ENCODE measurements around the gene SAAL1. TPM values are rescaled to one million over a fixed set of nuclear protein-coding genes. Genes with fewer than 3 reads are reported as not detected.
A peak's percentile ranks its signal among the peaks of the same experiment; 100 is the strongest.
"Not testable (repeated sequence)": the region's sequence is repeated elsewhere in the genome, so short reads cannot be mapped to it uniquely, and the experiment has no call there.

SAAL1 gene
- total RNA-seq: 10 to 100 TPM; 36.4 to 37.0 TPM

DNA sequence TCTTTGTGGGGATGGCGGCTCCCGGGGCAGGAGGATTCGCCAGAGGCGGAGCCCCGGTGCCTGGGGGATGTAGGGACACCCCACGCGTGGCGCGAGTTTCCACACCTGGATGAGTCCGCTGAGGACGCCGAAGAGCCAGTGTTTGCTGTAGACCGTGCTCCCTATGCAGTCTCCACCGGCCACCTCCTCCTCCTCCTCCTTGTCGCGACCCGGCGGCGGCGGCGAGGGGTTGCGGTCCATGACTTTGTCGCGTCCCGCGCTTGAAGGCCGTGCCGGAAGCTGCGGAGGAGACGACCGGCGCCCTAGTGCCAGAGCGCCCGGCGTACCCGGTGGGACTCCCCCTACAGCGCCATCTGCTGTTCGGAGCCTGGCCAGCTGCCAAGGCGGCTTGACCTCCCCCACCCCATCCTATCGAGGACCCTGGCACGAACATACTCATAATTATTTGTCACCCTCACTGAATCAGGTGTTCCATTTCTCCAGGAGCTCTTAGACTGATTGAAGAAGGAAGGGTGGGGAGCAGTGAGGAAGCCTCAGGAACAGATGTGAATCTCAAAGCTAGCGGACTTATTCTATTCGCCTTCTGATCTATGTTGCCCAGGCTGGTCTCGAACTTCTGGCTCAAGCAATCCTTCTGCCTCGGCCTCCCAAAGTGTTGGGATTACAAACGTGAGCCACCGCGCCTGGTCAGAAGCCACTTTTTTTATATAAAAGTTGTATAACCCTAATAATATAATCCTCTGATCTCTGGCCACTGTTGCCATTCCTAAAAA is at the start of gene SAAL1:
Gene SAAL1 (minus strand): TSS at position 281 of the 773 bp plus-strand sequence. CDS start 41 bp downstream, at position 240.
- H3K27ac Mint-ChIP-seq: peak within 1 kb of the TSS; percentile 83
- H3K36me3 Mint-ChIP-seq (ENCODE audit: low read depth): peaks cover 20% of the 10 kb centered on the region
- H3K27me3 Mint-ChIP-seq (ENCODE audit: low read depth): no peaks in the 10 kb centered on the region
- peak; percentile 93 for DNase-seq
- H3K4me3 Mint-ChIP-seq: peak within 1 kb of the TSS; percentile 90
- CTCF ChIA-PET: interaction anchor here (0.6 to 5.8 kb wide), 15 partner anchors 10 to 430 kb away, joined by 3 to 43 read pairs (median 4); no protein-coding TSS in a partner anchor
- no peaks in the 10 kb centered on the region for H3K9me3 Mint-ChIP-seq
- intact Hi-C loops (cut with micrococcal nuclease): loop anchor here (1.0 to 10.0 kb wide), 6 partner anchors 93 to 1139 kb away; partner anchors contain the start of genes E2F8, GTF2H1, HPS5 and SERGEF
- H3K4me1 Mint-ChIP-seq (ENCODE audit: low read depth): peaks cover 34% of the 10 kb centered on the region

- CTCF ChIA-PET: interaction anchor here (1.4 kb wide), 1 partner anchor 36 kb away, joined by 4 read pairs; no protein-coding TSS in a partner anchor
- no peaks in the 10 kb centered on the region for H3K36me3 Mint-ChIP-seq (ENCODE audit: low read depth)
- intact Hi-C loops (cut with micrococcal nuclease): no loop called here
- DNase-seq: no peak
- no peaks in the 10 kb centered on the region for H3K4me1 Mint-ChIP-seq (ENCODE audit: low read depth)
- peaks cover 13% of the 10 kb centered on the region for H3K27me3 Mint-ChIP-seq (ENCODE audit: low read depth)
- H3K9me3 Mint-ChIP-seq: no peaks in the 10 kb centered on the region
- no peak overlapping the region for H3K27ac Mint-ChIP-seq
- H3K4me3 Mint-ChIP-seq: no peak overlapping the region
These were observed 45.7 kb upstream of the SAAL1 start for GRCh38 chr11:18151581-18151980.

- H3K27ac Mint-ChIP-seq: no peak overlapping the region
- H3K9me3 Mint-ChIP-seq: no peaks in the 10 kb centered on the region
- H3K27me3 Mint-ChIP-seq (ENCODE audit: low read depth): peaks cover 23% of the 10 kb centered on the region
- CTCF ChIA-PET: interaction anchor here (1.0 kb wide), 1 partner anchor 31 kb away, joined by 3 read pairs; no protein-coding TSS in a partner anchor
- H3K4me3 Mint-ChIP-seq: no peak overlapping the region
- H3K36me3 Mint-ChIP-seq (ENCODE audit: low read depth): no peaks in the 10 kb centered on the region
- peaks cover 6% of the 10 kb centered on the region for H3K4me1 Mint-ChIP-seq (ENCODE audit: low read depth)
- intact Hi-C loops (cut with micrococcal nuclease): loop anchor here (1.0 kb wide), 1 partner anchor 30 kb away; no protein-coding TSS in a partner anchor
- no peak for DNase-seq
These were observed 40.0 kb upstream of the SAAL1 start for GRCh38 chr11:18145837-18146236.

DNA sequence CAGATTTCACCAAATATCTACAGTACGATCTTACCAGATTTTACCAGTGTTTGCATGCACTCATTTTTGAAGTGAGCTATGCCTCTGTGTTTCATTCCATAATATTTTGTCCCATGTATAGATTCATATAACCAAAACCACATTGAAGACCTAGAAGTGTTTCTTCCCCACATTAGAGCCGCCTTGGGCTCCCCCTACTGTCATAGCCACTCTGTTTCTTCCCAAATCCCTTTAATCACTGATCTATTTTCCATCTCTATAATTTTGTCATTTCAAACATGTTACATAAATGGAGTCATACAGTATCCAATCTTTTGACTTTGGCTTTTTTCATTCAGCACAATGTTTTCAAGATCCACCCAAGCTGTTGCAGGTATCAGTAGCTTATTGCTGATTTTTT is 39.1 kb upstream of the SAAL1 start:
- intact Hi-C loops (cut with micrococcal nuclease): loop anchor here (1.0 kb wide), 1 partner anchor 29 kb away; no protein-coding TSS in a partner anchor
- peaks cover 23% of the 10 kb centered on the region for H3K27me3 Mint-ChIP-seq (ENCODE audit: low read depth)
- CTCF ChIA-PET: no interaction called here
- no peaks in the 10 kb centered on the region for H3K36me3 Mint-ChIP-seq (ENCODE audit: low read depth)
- H3K27ac Mint-ChIP-seq: no peak overlapping the region
- peaks cover 6% of the 10 kb centered on the region for H3K4me1 Mint-ChIP-seq (ENCODE audit: low read depth)
- no peak overlapping the region for H3K4me3 Mint-ChIP-seq
- DNase-seq: no peak
- H3K9me3 Mint-ChIP-seq: no peaks in the 10 kb centered on the region

- no peak for DNase-seq
- intact Hi-C loops (cut with micrococcal nuclease): no loop called here
- CTCF ChIA-PET: no interaction called here
- no peak overlapping the region for H3K27ac Mint-ChIP-seq
- H3K9me3 Mint-ChIP-seq: no peaks in the 10 kb centered on the region
- H3K4me3 Mint-ChIP-seq: no peak overlapping the region
- H3K27me3 Mint-ChIP-seq (ENCODE audit: low read depth): peaks cover 23% of the 10 kb centered on the region
- no peaks in the 10 kb centered on the region for H3K36me3 Mint-ChIP-seq (ENCODE audit: low read depth)
- H3K4me1 Mint-ChIP-seq (ENCODE audit: low read depth): peaks cover 6% of the 10 kb centered on the region
These were observed 38.4 kb upstream of the SAAL1 start for GRCh38 chr11:18144243-18144642.

DNA sequence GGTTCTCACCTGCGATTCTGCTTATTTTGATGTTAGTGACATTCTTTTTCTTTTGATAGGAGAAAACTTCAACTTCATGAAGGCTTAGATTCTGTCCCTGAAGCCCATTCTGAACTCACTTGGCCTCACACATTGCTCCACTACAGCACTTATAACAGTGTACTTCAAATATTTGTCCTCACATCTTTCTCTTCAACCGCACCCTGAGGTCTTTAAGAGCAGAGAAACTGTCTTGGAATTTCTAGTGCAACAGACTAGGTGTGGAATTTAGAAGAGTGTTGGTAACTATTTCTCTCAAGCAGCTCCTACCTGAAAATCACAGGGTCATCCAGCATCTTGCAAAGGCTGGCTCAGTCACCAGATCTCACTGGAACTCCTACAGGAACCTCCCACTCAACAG is 34.3 kb upstream of the SAAL1 start:
- Mint-ChIP-seq H3K9me3 (no peaks in the 10 kb centered on the region), H3K4me3 (no peak overlapping the region), H3K27me3 (ENCODE audit: low read depth) (peaks cover 16% of the 10 kb centered on the region), H3K4me1 (ENCODE audit: low read depth) (no peaks in the 10 kb centered on the region), H3K27ac (no peak overlapping the region), H3K36me3 (ENCODE audit: low read depth) (no peaks in the 10 kb centered on the region)
- CTCF ChIA-PET: interaction anchor here (2.2 kb wide), 1 partner anchor 34 kb away, joined by 4 read pairs; the partner anchor contains the start of gene SAAL1
- intact Hi-C loops (cut with micrococcal nuclease): no loop called here
- no peak for DNase-seq

GRCh38 chr11:18137186-18137800 is 31.4 kb upstream of the SAAL1 start:
- DNase-seq: no peak
- CTCF ChIA-PET: no interaction called here
- Mint-ChIP-seq H3K9me3 (no peaks in the 10 kb centered on the region), H3K36me3 (ENCODE audit: low read depth) (no peaks in the 10 kb centered on the region), H3K27ac (no peak overlapping the region), H3K27me3 (ENCODE audit: low read depth) (peaks cover 11% of the 10 kb centered on the region), H3K4me3 (no peak overlapping the region), H3K4me1 (ENCODE audit: low read depth) (no peaks in the 10 kb centered on the region)
- intact Hi-C loops (cut with micrococcal nuclease): no loop called here

GRCh38 chr11:18135308-18135707 is 29.4 kb upstream of the SAAL1 start:
- H3K27me3 Mint-ChIP-seq (ENCODE audit: low read depth): peaks cover 11% of the 10 kb centered on the region
- H3K27ac Mint-ChIP-seq: no peak overlapping the region
- no peaks in the 10 kb centered on the region for H3K9me3 Mint-ChIP-seq
- DNase-seq: no peak
- CTCF ChIA-PET: interaction anchor here (0.6 kb wide), 1 partner anchor 465 kb away, joined by 3 read pairs; no protein-coding TSS in a partner anchor
- intact Hi-C loops (cut with micrococcal nuclease): no loop called here
- no peaks in the 10 kb centered on the region for H3K36me3 Mint-ChIP-seq (ENCODE audit: low read depth)
- no peak overlapping the region for H3K4me3 Mint-ChIP-seq
- H3K4me1 Mint-ChIP-seq (ENCODE audit: low read depth): no peaks in the 10 kb centered on the region

GRCh38 chr11:18132341-18132740 is 26.5 kb upstream of the SAAL1 start, which contains the start of gene MRGPRX3:
MRGPRX3 (plus strand) TSS chr11:18132571; CDS start chr11:18137203, 4,632 bp downstream.
- Mint-ChIP-seq H3K4me3 (no peak within 1 kb of the TSS), H3K4me1 (ENCODE audit: low read depth) (no peaks in the 10 kb centered on the region), H3K9me3 (no peaks in the 10 kb centered on the region), H3K36me3 (ENCODE audit: low read depth) (no peaks in the 10 kb centered on the region), H3K27ac (no peak within 1 kb of the TSS), H3K27me3 (ENCODE audit: low read depth) (peaks cover 17% of the 10 kb centered on the region)
- CTCF ChIA-PET: no interaction called here
- intact Hi-C loops (cut with micrococcal nuclease): no loop called here
- DNase-seq: no peak

GRCh38 chr11:18131115-18131514 is 25.2 kb upstream of the SAAL1 start:
- DNase-seq; H3K9me3 Mint-ChIP-seq; H3K4me1 Mint-ChIP-seq (ENCODE audit: low read depth); H3K36me3 Mint-ChIP-seq (ENCODE audit: low read depth); H3K27ac Mint-ChIP-seq; CTCF ChIA-PET; H3K4me3 Mint-ChIP-seq; intact Hi-C loops (cut with micrococcal nuclease): not testable (repeated sequence)
- H3K27me3 Mint-ChIP-seq (ENCODE audit: low read depth): peaks cover 19% of the 10 kb centered on the region

DNA sequence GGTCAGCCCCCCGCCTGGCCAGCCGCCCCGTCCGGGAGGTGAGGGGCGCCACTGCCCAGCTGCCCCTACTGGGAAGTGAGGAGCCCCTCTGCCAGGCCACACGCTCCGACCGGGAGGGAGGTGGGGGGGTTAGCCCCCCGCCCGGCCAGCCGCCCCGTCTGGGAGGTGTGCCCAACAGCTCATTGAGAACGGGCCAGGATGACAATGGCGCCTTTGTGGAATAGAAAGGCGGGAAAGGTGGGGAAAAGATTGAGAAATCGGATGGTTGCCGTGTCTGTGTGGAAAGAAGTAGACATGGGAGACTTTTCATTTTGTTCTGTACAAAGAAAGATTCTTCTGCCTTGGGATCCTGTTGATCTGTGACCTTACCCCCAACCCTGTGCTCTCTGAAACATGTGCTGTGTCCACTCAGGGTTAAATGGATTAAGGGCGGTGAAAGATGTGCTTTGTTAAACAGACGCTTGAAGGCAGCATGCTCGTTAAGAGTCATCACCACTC is 15.5 kb upstream of the SAAL1 start:
- H3K27ac Mint-ChIP-seq; H3K36me3 Mint-ChIP-seq (ENCODE audit: low read depth); intact Hi-C loops (cut with micrococcal nuclease); CTCF ChIA-PET; DNase-seq; H3K9me3 Mint-ChIP-seq; H3K4me1 Mint-ChIP-seq (ENCODE audit: low read depth); H3K4me3 Mint-ChIP-seq; H3K27me3 Mint-ChIP-seq (ENCODE audit: low read depth): not testable (repeated sequence)

- peak; percentile 73 for DNase-seq
- no peak overlapping the region for H3K27ac Mint-ChIP-seq
- H3K4me3 Mint-ChIP-seq: no peak overlapping the region
- H3K9me3 Mint-ChIP-seq: no peaks in the 10 kb centered on the region
- intact Hi-C loops (cut with micrococcal nuclease): loop anchor here (1.0 to 10.0 kb wide), 9 partner anchors 30 to 687 kb away; partner anchors contain the start of genes SAA2 and TSG101
- peaks cover 14% of the 10 kb centered on the region for H3K27me3 Mint-ChIP-seq (ENCODE audit: low read depth)
- H3K36me3 Mint-ChIP-seq (ENCODE audit: low read depth): no peaks in the 10 kb centered on the region
- CTCF ChIA-PET: interaction anchor here (0.6 to 2.4 kb wide), 62 partner anchors 10 to 687 kb away, joined by 3 to 43 read pairs (median 4); partner anchors contain the start of genes SAAL1, SPTY2D1 and TSG101
- H3K4me1 Mint-ChIP-seq (ENCODE audit: low read depth): no peaks in the 10 kb centered on the region
These were observed 9.7 kb upstream of the SAAL1 start for GRCh38 chr11:18115360-18116127.

Data from activated naive CD4-positive, alpha-beta T cell treated with anti-CD3 and anti-CD28 coated beads for 36 hours (primary cell).